IMR-90 (cell line): ENCODE results near the gene RHOB.

Experiments
- POLR2A ChIP-seq: IDR thresholded peaks from 2 replicates; pipeline ENCODE4 v1.6.1; 2012; ENCODE audit warnings: mild to moderate bottlenecking, low read depth, low read length
- TF ChIP-seq, protein P1 (sequence below): conservative IDR thresholded peaks from 2 replicates; pipeline ENCODE4 v1.5.1; 2012; ENCODE audit warnings: mild to moderate bottlenecking, low read depth, low read length, improper control_type of control experiment
- TF ChIP-seq, protein P2 (sequence below): fragments of 150-350 bp; IDR thresholded peaks from 2 replicates; pipeline ENCODE4 v1.6.1; 2016; ENCODE audit warnings: low read depth, mild to moderate bottlenecking, low read length, moderate library complexity, borderline replicate concordance
- TF ChIP-seq, protein P3 (sequence below): fragments of 150-350 bp; IDR thresholded peaks from 2 replicates; pipeline ENCODE4 v1.6.1; 2017; ENCODE audit warnings: mild to moderate bottlenecking, antibody characterized with exemption, low read length, low read depth

DNA sequence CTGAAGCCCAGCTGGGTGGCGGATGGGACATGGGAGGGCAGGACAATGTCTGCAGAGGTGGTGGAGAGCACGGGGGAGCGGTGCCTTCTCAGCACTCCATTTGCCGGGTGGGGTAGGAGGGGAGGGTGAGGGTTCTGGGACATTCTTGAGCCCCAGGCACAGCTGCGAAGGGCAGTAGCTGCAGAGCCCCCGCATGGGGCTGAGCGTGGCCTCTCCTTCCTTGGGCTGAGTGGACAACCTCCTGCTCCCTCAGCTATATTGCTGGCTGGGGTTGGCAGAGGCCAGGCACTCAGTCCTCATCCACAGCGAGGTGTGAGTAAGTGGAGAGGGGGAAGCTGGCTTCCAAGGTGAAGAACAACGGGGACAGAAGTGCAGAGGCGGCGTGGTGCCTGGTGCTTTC is 50.1 kb downstream of the RHOB start:
- TF ChIP-seq, protein P1, sequence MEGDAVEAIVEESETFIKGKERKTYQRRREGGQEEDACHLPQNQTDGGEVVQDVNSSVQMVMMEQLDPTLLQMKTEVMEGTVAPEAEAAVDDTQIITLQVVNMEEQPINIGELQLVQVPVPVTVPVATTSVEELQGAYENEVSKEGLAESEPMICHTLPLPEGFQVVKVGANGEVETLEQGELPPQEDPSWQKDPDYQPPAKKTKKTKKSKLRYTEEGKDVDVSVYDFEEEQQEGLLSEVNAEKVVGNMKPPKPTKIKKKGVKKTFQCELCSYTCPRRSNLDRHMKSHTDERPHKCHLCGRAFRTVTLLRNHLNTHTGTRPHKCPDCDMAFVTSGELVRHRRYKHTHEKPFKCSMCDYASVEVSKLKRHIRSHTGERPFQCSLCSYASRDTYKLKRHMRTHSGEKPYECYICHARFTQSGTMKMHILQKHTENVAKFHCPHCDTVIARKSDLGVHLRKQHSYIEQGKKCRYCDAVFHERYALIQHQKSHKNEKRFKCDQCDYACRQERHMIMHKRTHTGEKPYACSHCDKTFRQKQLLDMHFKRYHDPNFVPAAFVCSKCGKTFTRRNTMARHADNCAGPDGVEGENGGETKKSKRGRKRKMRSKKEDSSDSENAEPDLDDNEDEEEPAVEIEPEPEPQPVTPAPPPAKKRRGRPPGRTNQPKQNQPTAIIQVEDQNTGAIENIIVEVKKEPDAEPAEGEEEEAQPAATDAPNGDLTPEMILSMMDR = no peak
- TF ChIP-seq, protein P2, sequence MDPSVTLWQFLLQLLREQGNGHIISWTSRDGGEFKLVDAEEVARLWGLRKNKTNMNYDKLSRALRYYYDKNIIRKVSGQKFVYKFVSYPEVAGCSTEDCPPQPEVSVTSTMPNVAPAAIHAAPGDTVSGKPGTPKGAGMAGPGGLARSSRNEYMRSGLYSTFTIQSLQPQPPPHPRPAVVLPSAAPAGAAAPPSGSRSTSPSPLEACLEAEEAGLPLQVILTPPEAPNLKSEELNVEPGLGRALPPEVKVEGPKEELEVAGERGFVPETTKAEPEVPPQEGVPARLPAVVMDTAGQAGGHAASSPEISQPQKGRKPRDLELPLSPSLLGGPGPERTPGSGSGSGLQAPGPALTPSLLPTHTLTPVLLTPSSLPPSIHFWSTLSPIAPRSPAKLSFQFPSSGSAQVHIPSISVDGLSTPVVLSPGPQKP = no peak
- TF ChIP-seq, protein P3, sequence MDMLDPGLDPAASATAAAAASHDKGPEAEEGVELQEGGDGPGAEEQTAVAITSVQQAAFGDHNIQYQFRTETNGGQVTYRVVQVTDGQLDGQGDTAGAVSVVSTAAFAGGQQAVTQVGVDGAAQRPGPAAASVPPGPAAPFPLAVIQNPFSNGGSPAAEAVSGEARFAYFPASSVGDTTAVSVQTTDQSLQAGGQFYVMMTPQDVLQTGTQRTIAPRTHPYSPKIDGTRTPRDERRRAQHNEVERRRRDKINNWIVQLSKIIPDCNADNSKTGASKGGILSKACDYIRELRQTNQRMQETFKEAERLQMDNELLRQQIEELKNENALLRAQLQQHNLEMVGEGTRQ = no peak
- TF ChIP-seq POLR2A = no peak
